OCI-LY7 (cell line): ENCODE data around the gene DRD1.
"Not testable (repeated sequence)": the region's sequence is repeated elsewhere in the genome, so short reads cannot be mapped to it uniquely, and the experiment has no call there.

Experiments used
- CTCF ChIP-seq: fragments of 200-600 bp; sonication (generic); conservative IDR thresholded peaks from 2 replicates; pipeline ENCODE4 v1.5.1; 2014; ENCODE audit warnings: mild to moderate bottlenecking, antibody characterized with exemption, low read length, moderate library complexity, mixed read lengths
- EZH2phosphoT487 ChIP-seq: fragments of 200-600 bp; sonication (generic); IDR thresholded peaks from 2 replicates; pipeline ENCODE4 v1.6.1; 2018; ENCODE audit warnings: low read depth, borderline replicate concordance, mild to moderate bottlenecking, mixed run types, antibody characterized with exemption, low read length, moderate library complexity, mixed read lengths

GRCh38 chr5:175395430-175395829 is 48.6 kb downstream of the DRD1 start:
- TF ChIP-seq CTCF, EZH2phosphoT487: not testable (repeated sequence)
